ENCODE data around the gene LDLRAD1. TPM values are rescaled to one million over a fixed set of nuclear protein-coding genes. Genes with fewer than 3 reads are reported as not detected.
"Not testable (repeated sequence)": the region's sequence is repeated elsewhere in the genome, so short reads cannot be mapped to it uniquely, and the experiment has no call there.

The LDLRAD1 gene
- total RNA-seq, 1 donor from 2014 or later = not detected

DNA sequence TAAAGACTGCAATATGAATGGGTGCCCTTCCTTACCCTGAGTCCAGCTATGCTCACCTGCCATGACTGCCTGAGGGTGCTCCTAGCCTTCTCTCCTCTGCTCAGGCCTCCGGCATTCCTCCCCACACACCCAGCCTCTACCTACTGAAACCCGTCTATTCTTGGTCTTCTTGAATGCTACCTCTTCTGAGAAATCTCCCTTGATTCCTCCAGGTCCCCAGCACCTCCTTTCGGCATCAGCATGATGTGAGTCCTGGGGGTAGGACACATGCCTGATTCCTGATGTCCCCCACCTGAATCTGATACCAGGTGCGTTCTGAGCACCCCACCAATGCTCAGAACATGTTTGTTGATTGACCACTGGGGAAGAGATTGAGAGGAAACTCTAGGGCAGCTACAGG, 8.6 kb downstream of the LDLRAD1 start:
- H3K4me3 Mint-ChIP-seq (ENCODE audit: unreplicated experiment) = no peak overlapping the region
- TF ChIP-seq, protein P1, sequence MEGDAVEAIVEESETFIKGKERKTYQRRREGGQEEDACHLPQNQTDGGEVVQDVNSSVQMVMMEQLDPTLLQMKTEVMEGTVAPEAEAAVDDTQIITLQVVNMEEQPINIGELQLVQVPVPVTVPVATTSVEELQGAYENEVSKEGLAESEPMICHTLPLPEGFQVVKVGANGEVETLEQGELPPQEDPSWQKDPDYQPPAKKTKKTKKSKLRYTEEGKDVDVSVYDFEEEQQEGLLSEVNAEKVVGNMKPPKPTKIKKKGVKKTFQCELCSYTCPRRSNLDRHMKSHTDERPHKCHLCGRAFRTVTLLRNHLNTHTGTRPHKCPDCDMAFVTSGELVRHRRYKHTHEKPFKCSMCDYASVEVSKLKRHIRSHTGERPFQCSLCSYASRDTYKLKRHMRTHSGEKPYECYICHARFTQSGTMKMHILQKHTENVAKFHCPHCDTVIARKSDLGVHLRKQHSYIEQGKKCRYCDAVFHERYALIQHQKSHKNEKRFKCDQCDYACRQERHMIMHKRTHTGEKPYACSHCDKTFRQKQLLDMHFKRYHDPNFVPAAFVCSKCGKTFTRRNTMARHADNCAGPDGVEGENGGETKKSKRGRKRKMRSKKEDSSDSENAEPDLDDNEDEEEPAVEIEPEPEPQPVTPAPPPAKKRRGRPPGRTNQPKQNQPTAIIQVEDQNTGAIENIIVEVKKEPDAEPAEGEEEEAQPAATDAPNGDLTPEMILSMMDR (IDR thresholded peaks at IDR 0.05) = no peak

DNA sequence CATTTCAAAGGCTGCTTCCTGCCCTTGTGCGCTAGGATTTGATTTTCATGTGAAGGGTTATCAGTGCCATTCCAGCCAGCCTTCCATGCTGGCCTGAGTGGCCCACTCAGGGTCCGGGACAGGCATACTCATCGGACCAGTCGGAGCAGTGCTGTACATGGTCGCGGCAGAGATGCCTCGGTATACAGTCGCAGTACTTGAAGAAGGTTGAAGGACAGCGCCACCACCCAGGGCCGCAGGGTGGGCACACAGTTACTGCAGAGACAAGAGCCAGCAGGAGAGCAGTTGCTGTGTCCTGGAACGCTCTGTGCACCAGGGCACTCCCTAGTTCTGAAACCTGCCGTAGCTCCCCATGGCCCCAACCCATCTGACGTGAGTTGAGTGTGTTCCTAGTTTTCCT, 9.1 kb downstream of the LDLRAD1 start:
- H3K4me3 Mint-ChIP-seq (ENCODE audit: unreplicated experiment) = no peak overlapping the region
- no peaks in the 10 kb centered on the region for H3K36me3 Mint-ChIP-seq (ENCODE audit: unreplicated experiment)
- no peak overlapping the region for H3K27ac Mint-ChIP-seq (ENCODE audit: unreplicated experiment)
- peak; percentile 81 for DNase-seq (ENCODE audit: extremely low spot score, unreplicated experiment)
- TF ChIP-seq, protein P1 (IDR thresholded peaks at IDR 0.05) = no peak
- peaks cover 58% of the 10 kb centered on the region for H3K27me3 Mint-ChIP-seq (ENCODE audit: unreplicated experiment)
- no peaks in the 10 kb centered on the region for H3K9me3 Mint-ChIP-seq (ENCODE audit: unreplicated experiment)
- H3K4me1 Mint-ChIP-seq (ENCODE audit: unreplicated experiment) = no peaks in the 10 kb centered on the region

More for the DNA sequence above, 8.6 kb downstream of the LDLRAD1 start:
- H3K4me1 Mint-ChIP-seq (ENCODE audit: unreplicated experiment) = no peaks in the 10 kb centered on the region
- no peaks in the 10 kb centered on the region for H3K36me3 Mint-ChIP-seq (ENCODE audit: unreplicated experiment)
- H3K27ac Mint-ChIP-seq (ENCODE audit: unreplicated experiment) = no peak overlapping the region
- peak; percentile 49 for DNase-seq (ENCODE audit: extremely low spot score, unreplicated experiment)
- peaks cover 59% of the 10 kb centered on the region for H3K27me3 Mint-ChIP-seq (ENCODE audit: unreplicated experiment)
- no peaks in the 10 kb centered on the region for H3K9me3 Mint-ChIP-seq (ENCODE audit: unreplicated experiment)

DNA sequence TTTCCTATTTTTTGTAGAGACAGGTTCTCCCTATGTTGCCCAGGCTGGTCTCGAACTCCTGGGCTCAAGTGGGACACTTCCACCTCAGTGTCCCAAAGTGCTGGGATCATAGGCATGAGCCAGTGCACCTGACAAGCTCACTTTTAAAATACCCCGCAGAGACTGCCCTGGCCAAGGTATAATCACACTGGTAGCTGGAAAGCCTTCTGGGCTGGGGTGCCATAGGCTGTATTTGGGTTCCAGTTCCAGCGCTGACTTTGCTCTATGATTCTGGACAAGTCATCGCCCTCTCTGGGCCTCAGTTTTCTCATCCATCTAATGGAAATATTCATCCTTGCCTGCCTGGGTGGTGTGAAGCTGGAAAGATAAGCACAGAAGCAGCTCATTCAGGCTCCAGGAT, 10.4 kb downstream of the LDLRAD1 start:
- Mint-ChIP-seq H3K4me3 (ENCODE audit: unreplicated experiment) (no peak overlapping the region), H3K9me3 (ENCODE audit: unreplicated experiment) (no peaks in the 10 kb centered on the region), H3K27me3 (ENCODE audit: unreplicated experiment) (peaks cover 56% of the 10 kb centered on the region), H3K36me3 (ENCODE audit: unreplicated experiment) (no peaks in the 10 kb centered on the region), H3K27ac (ENCODE audit: unreplicated experiment) (no peak overlapping the region), H3K4me1 (ENCODE audit: unreplicated experiment) (no peaks in the 10 kb centered on the region)
- TF ChIP-seq, protein P1 (IDR thresholded peaks at IDR 0.05) = no peak
- DNase-seq (ENCODE audit: extremely low spot score, unreplicated experiment) = peak; percentile 59

DNA sequence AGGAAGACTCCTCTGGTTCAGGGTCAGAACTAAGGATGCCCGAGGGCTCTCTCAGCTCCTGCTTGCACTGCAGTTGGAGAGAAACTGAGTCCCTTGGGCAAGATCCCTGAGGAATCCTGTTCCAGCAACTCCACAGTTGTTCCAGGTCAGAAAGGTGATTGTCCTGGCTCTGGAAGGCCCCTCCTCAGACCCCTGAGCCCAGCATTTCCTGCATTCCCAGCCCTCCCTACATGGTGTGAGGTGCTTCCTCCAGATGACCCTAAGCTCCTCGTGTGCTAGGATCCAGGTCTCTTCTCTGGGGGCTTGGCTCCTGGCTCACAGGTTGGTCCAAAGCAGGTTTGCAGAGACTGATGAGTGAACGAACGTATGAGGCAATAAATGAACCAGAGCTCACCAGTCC, 11.5 kb downstream of the LDLRAD1 start:
- peak; percentile 51 for DNase-seq (ENCODE audit: extremely low spot score, unreplicated experiment)
- Mint-ChIP-seq H3K4me3 (ENCODE audit: unreplicated experiment) (no peak overlapping the region), H3K27ac (ENCODE audit: unreplicated experiment) (no peak overlapping the region), H3K36me3 (ENCODE audit: unreplicated experiment) (no peaks in the 10 kb centered on the region), H3K27me3 (ENCODE audit: unreplicated experiment) (peaks cover 52% of the 10 kb centered on the region), H3K9me3 (ENCODE audit: unreplicated experiment) (no peaks in the 10 kb centered on the region), H3K4me1 (ENCODE audit: unreplicated experiment) (no peaks in the 10 kb centered on the region)
- TF ChIP-seq, protein P1 (IDR thresholded peaks at IDR 0.05) = no peak

DNA sequence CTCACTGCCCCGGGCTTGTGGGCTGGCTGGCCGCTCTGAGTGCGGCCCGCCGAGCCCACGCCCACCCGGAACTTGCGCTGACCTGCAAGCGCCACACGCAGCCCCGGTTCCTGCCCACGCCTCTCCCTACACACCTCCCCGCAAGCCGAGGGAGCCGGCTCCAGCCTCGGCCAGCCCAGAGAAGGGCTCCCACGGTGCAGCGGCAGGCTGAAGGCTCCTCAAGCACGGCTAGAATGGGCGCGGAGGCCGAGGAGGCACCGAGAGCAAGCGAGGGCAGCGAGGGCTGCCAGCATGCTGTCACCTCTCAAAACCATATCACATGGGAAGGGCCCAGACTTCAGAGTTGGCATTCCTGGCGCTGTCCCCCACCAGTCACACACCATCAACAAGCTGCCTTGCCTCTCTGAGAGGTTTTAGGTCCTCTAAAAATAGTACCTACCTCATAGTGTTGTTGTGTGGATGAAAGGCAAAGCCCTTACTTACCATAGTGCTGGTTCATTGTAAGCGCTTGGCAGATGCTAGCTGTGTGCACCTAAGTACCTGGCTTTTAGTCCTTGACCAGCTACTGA, 13.4 kb downstream of the LDLRAD1 start:
- H3K27ac Mint-ChIP-seq (ENCODE audit: unreplicated experiment) = no peak overlapping the region
- TF ChIP-seq, protein P1 (IDR thresholded peaks at IDR 0.05) = no peak
- no peaks in the 10 kb centered on the region for H3K36me3 Mint-ChIP-seq (ENCODE audit: unreplicated experiment)
- no peaks in the 10 kb centered on the region for H3K4me1 Mint-ChIP-seq (ENCODE audit: unreplicated experiment)
- DNase-seq (ENCODE audit: extremely low spot score, unreplicated experiment) = peak; percentile 60
- no peak overlapping the region for H3K4me3 Mint-ChIP-seq (ENCODE audit: unreplicated experiment)
- peaks cover 45% of the 10 kb centered on the region for H3K27me3 Mint-ChIP-seq (ENCODE audit: unreplicated experiment)
- H3K9me3 Mint-ChIP-seq (ENCODE audit: unreplicated experiment) = no peaks in the 10 kb centered on the region

DNA sequence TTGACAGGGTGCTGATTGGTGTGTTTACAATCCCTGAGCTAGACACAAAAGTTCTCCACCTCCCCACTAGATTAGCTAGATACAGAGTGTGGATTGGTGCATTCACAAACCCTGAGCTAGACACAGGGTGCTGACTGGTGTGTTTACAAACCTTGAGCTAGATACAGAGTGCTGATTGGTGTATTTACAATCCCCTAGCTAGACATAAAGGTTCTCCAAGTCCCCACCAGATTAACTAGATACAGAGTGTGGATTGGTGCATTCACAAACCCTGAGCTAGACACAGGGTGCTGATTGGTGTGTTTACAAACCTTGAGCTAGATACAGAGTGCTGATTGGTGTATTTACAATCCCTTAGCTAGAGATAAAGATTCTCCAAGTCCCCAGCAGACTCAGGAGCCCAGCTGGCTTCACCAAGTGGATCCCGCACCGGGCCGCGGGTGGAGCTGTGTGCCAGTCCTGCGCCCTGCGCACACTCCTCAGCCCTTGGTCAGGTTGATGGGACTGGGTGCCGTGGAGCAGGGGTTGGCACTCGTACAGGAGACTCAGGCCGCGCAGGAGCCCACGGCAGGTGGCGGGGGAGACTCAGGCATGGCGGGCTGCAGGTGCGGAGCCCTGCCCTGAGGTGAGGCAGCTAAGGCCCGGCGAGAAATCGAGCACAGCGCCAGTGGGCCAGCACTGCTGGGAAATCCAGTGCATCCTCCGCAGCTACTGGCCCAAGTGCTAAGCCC, 14.1 kb downstream of the LDLRAD1 start:
- not testable (repeated sequence) for H3K4me3 Mint-ChIP-seq (ENCODE audit: unreplicated experiment); DNase-seq (ENCODE audit: extremely low spot score, unreplicated experiment); H3K9me3 Mint-ChIP-seq (ENCODE audit: unreplicated experiment); H3K36me3 Mint-ChIP-seq (ENCODE audit: unreplicated experiment); H3K27ac Mint-ChIP-seq (ENCODE audit: unreplicated experiment); H3K4me1 Mint-ChIP-seq (ENCODE audit: unreplicated experiment)
- H3K27me3 Mint-ChIP-seq (ENCODE audit: unreplicated experiment) = peaks cover 39% of the 10 kb centered on the region
